Keratinocyte (primary cell): ENCODE measurements around the gene TAS1R3. TPM values are rescaled to one million over a fixed set of nuclear protein-coding genes. Genes with fewer than 3 reads are reported as not detected.

Source experiments
- DNase-seq: peaks from one replicate; pipeline ENCODE4 v3.0.0-alpha.2; 2011; ENCODE audit warnings: low read depth, missing footprints, low spot score
- FAIRE-seq: peaks from 2 replicates; lab custom pipeline; 2011; peaks lifted over from hg19 to GRCh38; lab: Jason Lieb, UNC
- H2AFZ ChIP-seq: 2 replicates; pipeline ENCODE4 v1.6.0; 2012; ENCODE audit warnings: low read length, control low read depth, inconsistent platforms; ENCODE audit not compliant: control insufficient read depth
- H3K27ac ChIP-seq: 2 replicates; pipeline ENCODE4 v1.5.1; 2011; ENCODE audit warnings: low read length; ENCODE audit not compliant: control insufficient read depth, insufficient read depth
- H3K27me3 ChIP-seq: 3 replicates; pipeline ENCODE4 v1.6.0; 2011; ENCODE audit warnings: low read length; ENCODE audit not compliant: control insufficient read depth, insufficient read depth; ENCODE audit errors: extremely low read depth
- H3K36me3 ChIP-seq, 2 experiments: 2 replicates in 1 of 2; 3 replicates in 1 of 2; pipeline ENCODE4 v1.5.1; 2011; ENCODE audit warnings: low read length in 2 of 2, mild to moderate bottlenecking in 1 of 2; ENCODE audit not compliant: control insufficient read depth in 2 of 2, insufficient read depth in 2 of 2; ENCODE audit errors: extremely low read depth in 1 of 2
- H3K4me1 ChIP-seq: 3 replicates; pipeline ENCODE4 v1.5.1; 2011; ENCODE audit warnings: low read length; ENCODE audit not compliant: control insufficient read depth, insufficient read depth; ENCODE audit errors: extremely low read depth
- H3K4me2 ChIP-seq: 3 replicates; pipeline ENCODE4 v1.6.0; 2011; ENCODE audit warnings: low read depth, low read length; ENCODE audit not compliant: control insufficient read depth, insufficient read depth; ENCODE audit errors: extremely low read depth
- H3K4me3 ChIP-seq, 3 experiments: fragments of 200-600 bp in 1 of 3; sonication (generic) in 1 of 3; 2 replicates in 2 of 3; 3 replicates in 1 of 3; pipeline ENCODE4 v1.5.1; 2011 to 2016; ENCODE audit warnings: low read length in 3 of 3, mild to moderate bottlenecking in 3 of 3, control low read depth in 2 of 3, inconsistent platforms in 1 of 3, low read depth in 1 of 3, mixed read lengths in 1 of 3, mixed run types in 1 of 3, moderate library complexity in 1 of 3; ENCODE audit not compliant: control insufficient read depth in 2 of 3, insufficient read depth in 2 of 3; ENCODE audit errors: extremely low read depth in 1 of 3
- H3K79me2 ChIP-seq: 2 replicates; pipeline ENCODE4 v1.6.0; 2012; ENCODE audit warnings: low read length; ENCODE audit not compliant: control insufficient read depth, insufficient read depth
- H3K9ac ChIP-seq: 3 replicates; pipeline ENCODE4 v1.6.0; 2011; ENCODE audit warnings: low read length; ENCODE audit not compliant: control insufficient read depth, insufficient read depth; ENCODE audit errors: extremely low read depth
- H3K9me1 ChIP-seq: 3 replicates; pipeline ENCODE4 v1.6.0; 2011; ENCODE audit warnings: low read length; ENCODE audit not compliant: control insufficient read depth, insufficient read depth; ENCODE audit errors: extremely low read depth
- H3K9me3 ChIP-seq: 2 replicates; pipeline ENCODE4 v1.5.1; 2012; ENCODE audit warnings: low read depth, low read length; ENCODE audit not compliant: control insufficient read depth
- H4K20me1 ChIP-seq: 3 replicates; pipeline ENCODE4 v1.6.0; 2011; ENCODE audit warnings: low read length; ENCODE audit not compliant: control insufficient read depth, insufficient read depth; ENCODE audit errors: extremely low read depth
- CTCF ChIP-seq, 3 experiments: IDR thresholded peaks in 1 of 3; conservative IDR thresholded peaks in 1 of 3; optimal IDR thresholded peaks in 1 of 3; 2 replicates in 2 of 3; 3 replicates in 1 of 3; pipeline versions ENCODE3 to v1.5.1; 2011; ENCODE audit warnings: low read length in 3 of 3, mild to moderate bottlenecking in 3 of 3, moderate library complexity in 2 of 3, control low read depth in 1 of 3, inconsistent platforms in 1 of 3; ENCODE audit not compliant: insufficient read depth in 2 of 3; ENCODE audit errors: extremely low read depth in 1 of 3
- EZH2 ChIP-seq: IDR thresholded peaks from one replicate; pipeline ENCODE4 v1.6.1; 2012; ENCODE audit warnings: inconsistent platforms, mild to moderate bottlenecking, low read length, moderate library complexity
- dilution Hi-C: fragments of 300-500 bp; cut with MboI; formaldehyde crosslinking; loops from one replicate; pipeline ENCODE4 v1.7.0; 2020; ENCODE audit warnings: low sequenced_read_pairs; ENCODE audit not compliant: extremely low pct_ligation_motif_present
- polyA plus RNA-seq, 5 experiments: library from polyadenylated mRNA; depleted of rRNA in 3 of 5; stranded (reverse) in 3 of 5; stranded (forward) in 1 of 5; unstranded in 1 of 5; fragments of >200 nt; gene quantifications; 1 replicate in 1 of 5; 2 replicates in 3 of 5; 3 replicates in 1 of 5; pipeline versions ENCODE4 v1.2.1 to v1.2.3, GENCODE V29; 2011 to 2012; ENCODE audit warnings: missing spikeins in 2 of 5, low read depth in 1 of 5, low replicate concordance in 1 of 5

The TAS1R3 gene
- polyA plus RNA-seq, 1 donor (not counting 4 experiments of a cell fraction or from before 2014, with no cell fraction given), result 0.04 TPM

DNA sequence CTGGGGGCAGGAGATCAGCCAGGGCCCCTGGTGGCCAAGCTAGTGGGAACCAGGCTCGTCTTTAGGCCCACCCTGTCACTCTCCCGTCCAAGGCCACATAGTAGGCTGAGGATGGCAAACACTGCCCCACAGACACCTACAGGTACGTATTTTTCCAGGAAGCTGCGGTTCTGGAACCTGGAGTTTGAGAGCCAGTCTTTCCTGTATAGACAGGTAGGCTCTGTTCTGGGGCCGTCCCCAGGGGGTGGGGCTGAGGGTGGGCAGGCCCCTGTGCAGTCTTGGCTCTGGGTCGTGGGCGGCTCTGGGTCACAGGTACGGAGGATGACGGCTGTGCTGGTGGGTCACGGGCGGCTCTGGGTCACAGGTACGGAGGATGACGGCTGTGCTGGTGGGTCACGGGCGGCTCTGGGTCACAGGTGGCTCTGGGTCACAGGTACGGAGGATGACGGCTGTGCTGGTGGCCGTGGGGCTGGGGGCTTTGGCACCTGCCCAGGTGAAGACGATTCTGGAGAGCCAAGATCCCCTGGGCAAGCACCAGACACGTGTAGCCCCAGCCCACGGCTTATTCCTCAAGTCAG lies 20.5 kb upstream of the TAS1R3 start:
- FAIRE-seq (no peak), DNase-seq (no peak)
- H3K4me1 ChIP-seq, result peaks cover 31% of the 10 kb centered on the region
- H3K36me3 ChIP-seq, result peaks cover 32 to 34% of the 10 kb centered on the region in 2 experiments
- H3K4me2 ChIP-seq, result peak overlapping the region; percentile 83
- TF ChIP-seq EZH2, result no peak
- TF ChIP-seq CTCF (optimal IDR thresholded peaks at IDR 0.05 in 1 of 3, IDR thresholded peaks at IDR 0.05 in 1 of 3, conservative IDR thresholded peaks at IDR 0.05 in 1 of 3; ENCODE audit: extremely low read depth in 1 of 3, insufficient read depth in 2 of 3, low read length in 3 of 3), result no peak
- H4K20me1 ChIP-seq, result peaks cover 8% of the 10 kb centered on the region
- H3K27ac ChIP-seq, result no peak overlapping the region
- no peak overlapping the region for H2AFZ ChIP-seq
- dilution Hi-C loops, result no loop called here
- peak overlapping the region; percentile 77 for H3K9ac ChIP-seq
- peak overlapping the region in 1 of 3 experiments; percentile 20 for H3K4me3 ChIP-seq
- peaks cover 33% of the 10 kb centered on the region for H3K79me2 ChIP-seq
- no peaks in the 10 kb centered on the region for H3K9me3 ChIP-seq
- no peaks in the 10 kb centered on the region for H3K27me3 ChIP-seq
- H3K9me1 ChIP-seq, result no peaks in the 10 kb centered on the region

- no peaks in the 10 kb centered on the region for H3K27me3 ChIP-seq
- peaks cover 29% of the 10 kb centered on the region for H3K79me2 ChIP-seq
- H3K4me3 ChIP-seq, result no peak overlapping the region
- H3K4me2 ChIP-seq, result no peak overlapping the region
- H3K36me3 ChIP-seq, result peaks cover 32 to 34% of the 10 kb centered on the region in 2 experiments
- peaks cover 24% of the 10 kb centered on the region for H3K4me1 ChIP-seq
- no peak overlapping the region for H3K9ac ChIP-seq
- DNase-seq, result no peak
- peaks cover 8% of the 10 kb centered on the region for H4K20me1 ChIP-seq
- no peaks in the 10 kb centered on the region for H3K9me1 ChIP-seq
- H3K27ac ChIP-seq, result no peak overlapping the region
- no peak overlapping the region for H2AFZ ChIP-seq
- FAIRE-seq, result no peak
- TF ChIP-seq CTCF (optimal IDR thresholded peaks at IDR 0.05 in 1 of 3, IDR thresholded peaks at IDR 0.05 in 1 of 3, conservative IDR thresholded peaks at IDR 0.05 in 1 of 3; ENCODE audit: extremely low read depth in 1 of 3, insufficient read depth in 2 of 3, low read length in 3 of 3), result no peak
- no peak for TF ChIP-seq EZH2
- dilution Hi-C loops, result no loop called here
- H3K9me3 ChIP-seq, result no peaks in the 10 kb centered on the region
These were observed 19.7 kb upstream of the TAS1R3 start for GRCh38 chr1:1311107-1312104.
